Glutamatergic neuron (in vitro differentiated cells): Measurements from ENCODE around the gene CFAP57. TPM values are rescaled to one million over a fixed set of nuclear protein-coding genes. Genes with fewer than 3 reads are reported as not detected.
A peak's percentile ranks its signal among the peaks of the same experiment; 100 is the strongest.

Source experiments
- DNase-seq: peaks from one replicate; pipeline ENCODE4 v3.0.0; 2022
- H3K27ac Mint-ChIP-seq: one replicate; pipeline ENCODE4 v1.8.0; 2020; ENCODE audit warnings: mild to moderate bottlenecking, mixed read lengths, inconsistent platforms; ENCODE audit not compliant: unreplicated experiment
- H3K27me3 Mint-ChIP-seq: one replicate; pipeline ENCODE4 v1.8.0; 2020; ENCODE audit warnings: mild to moderate bottlenecking, moderate library complexity, mixed read lengths, inconsistent platforms; ENCODE audit not compliant: unreplicated experiment
- H3K36me3 Mint-ChIP-seq: one replicate; pipeline ENCODE4 v1.8.0; 2020; ENCODE audit warnings: mild to moderate bottlenecking, mixed read lengths, inconsistent platforms; ENCODE audit not compliant: unreplicated experiment
- H3K4me1 Mint-ChIP-seq: one replicate; pipeline ENCODE4 v1.8.0; 2020; ENCODE audit warnings: mild to moderate bottlenecking, low read depth, mixed read lengths, inconsistent platforms; ENCODE audit not compliant: unreplicated experiment
- H3K4me3 Mint-ChIP-seq: one replicate; pipeline ENCODE4 v1.8.0; 2020; ENCODE audit warnings: mild to moderate bottlenecking, mixed read lengths, inconsistent platforms; ENCODE audit not compliant: unreplicated experiment
- H3K9me3 Mint-ChIP-seq: one replicate; pipeline ENCODE4 v1.8.0; 2020; ENCODE audit warnings: mild to moderate bottlenecking, moderate library complexity, mixed read lengths, inconsistent platforms; ENCODE audit not compliant: unreplicated experiment
- CTCF ChIP-seq: fragments of 200-600 bp; sonication (generic); IDR thresholded peaks from one replicate; pipeline ENCODE4 v1.5.0; 2021; ENCODE audit not compliant: partially characterized antibody, unreplicated experiment
- total RNA-seq: library from RNA; stranded (reverse); fragmentation: NEBNext Ultra II Directional; extraction: Animal tissue kit (Norgen Biotek cat#: 25700); gene quantifications from one replicate; pipeline ENCODE4 v1.2.1, GENCODE V29; 2021; ENCODE audit not compliant: unreplicated experiment

CFAP57 gene
- total RNA-seq, 1 donor from 2014 or later = 5.0 TPM

- Mint-ChIP-seq H3K4me3 (no peak overlapping the region), H3K4me1 (peaks cover 6% of the 10 kb centered on the region), H3K9me3 (peaks cover 5% of the 10 kb centered on the region), H3K36me3 (no peaks in the 10 kb centered on the region), H3K27ac (no peak overlapping the region), H3K27me3 (peaks cover 3% of the 10 kb centered on the region)
- no peak for TF ChIP-seq CTCF
- no peak for DNase-seq
Observed at GRCh38 chr1:43299101-43299500, 127.0 kb downstream of the CFAP57 start.

GRCh38 chr1:43300378-43301094 is 128.4 kb downstream of the CFAP57 start, which contains the start of gene TIE1:
TSS of gene TIE1 (plus strand) at chr1:43300982. CDS start at chr1:43301072, 90 bp downstream.
- Mint-ChIP-seq H3K27me3 (peaks cover 7% of the 10 kb centered on the region), H3K36me3 (no peaks in the 10 kb centered on the region), H3K27ac (no peak within 1 kb of the TSS), H3K9me3 (peaks cover 5% of the 10 kb centered on the region), H3K4me3 (no peak within 1 kb of the TSS), H3K4me1 (peaks cover 12% of the 10 kb centered on the region)
- no peak for TF ChIP-seq CTCF
- DNase-seq = no peak

- no peak for DNase-seq
- H3K4me1 Mint-ChIP-seq = peaks cover 13% of the 10 kb centered on the region
- H3K4me3 Mint-ChIP-seq = peak overlapping the region; percentile 26
- peaks cover 10% of the 10 kb centered on the region for H3K36me3 Mint-ChIP-seq
- peaks cover 7% of the 10 kb centered on the region for H3K9me3 Mint-ChIP-seq
- peaks cover 7% of the 10 kb centered on the region for H3K27me3 Mint-ChIP-seq
- no peak for TF ChIP-seq CTCF
- no peak overlapping the region for H3K27ac Mint-ChIP-seq
Observed at GRCh38 chr1:43302201-43302600, 130.1 kb downstream of the CFAP57 start.

GRCh38 chr1:43302721-43303470 is 130.8 kb downstream of the CFAP57 start:
- no peak for TF ChIP-seq CTCF
- H3K36me3 Mint-ChIP-seq = peaks cover 10% of the 10 kb centered on the region

More at GRCh38 chr1:43302721-43303470, 130.8 kb downstream of the CFAP57 start:
- H3K4me3 Mint-ChIP-seq = no peak overlapping the region
- H3K9me3 Mint-ChIP-seq = peaks cover 7% of the 10 kb centered on the region
- no peak for DNase-seq
- no peak overlapping the region for H3K27ac Mint-ChIP-seq
- peaks cover 7% of the 10 kb centered on the region for H3K27me3 Mint-ChIP-seq
- peaks cover 13% of the 10 kb centered on the region for H3K4me1 Mint-ChIP-seq
